ENCODE data around the gene CEMIP. TPM values are rescaled to one million over a fixed set of nuclear protein-coding genes. Genes with fewer than 3 reads are reported as not detected.

Gene CEMIP
- total and polyA plus RNA-seq, 2 of the 8 experiments (the other 6 are each of a cell fraction or from before 2014, with no cell fraction given), result 0.11 to 0.60 TPM

DNA sequence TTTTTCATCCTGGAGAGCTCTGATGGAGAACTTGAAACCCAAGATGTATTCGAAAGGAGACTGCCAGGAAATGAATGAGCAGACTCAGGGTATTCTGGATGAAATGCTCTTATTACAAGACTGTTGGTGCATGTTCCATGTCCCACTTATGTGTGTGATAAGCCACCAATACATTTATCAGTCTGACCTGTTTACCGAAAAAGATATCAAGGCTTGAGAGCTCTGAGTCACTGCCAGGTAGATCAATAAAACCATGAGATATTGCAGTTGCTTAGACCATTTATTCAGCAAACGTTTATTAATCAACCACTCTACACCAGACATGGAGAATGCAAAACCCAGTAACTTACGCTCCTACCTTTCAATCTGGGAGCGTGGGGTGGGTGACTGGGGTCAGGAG, 17.2 kb downstream of the CEMIP start (continued):
- no peak for TF ChIP-seq RNF2 (IDR thresholded peaks at IDR 0.05; ENCODE audit: borderline replicate concordance, low read depth, low read length, missing control alignments, poor library complexity, severe bottlenecking)
- no peak for TF ChIP-seq JUN (IDR thresholded peaks at IDR 0.05; ENCODE audit: low read depth, low read length)
